AG10803 (cell line): ENCODE measurements around the gene CALR3.

Experiments used
- DNase-seq: peaks from one replicate; pipeline ENCODE4 v3.0.0; 2010; ENCODE audit warnings: low read depth
- H3K4me3 ChIP-seq: 2 replicates; pipeline ENCODE4 v1.5.1; 2011; ENCODE audit warnings: mild to moderate bottlenecking, low read length, control low read depth
- CTCF ChIP-seq: conservative IDR thresholded peaks from 2 replicates; pipeline ENCODE4 v1.5.1; 2011; ENCODE audit warnings: mild to moderate bottlenecking, low read length, control low read depth, inconsistent platforms

The CALR3 gene

GRCh38 chr19:16529466-16530144 is 33.6 kb upstream of the CALR3 start:
- DNase-seq, result no peak
- no peak overlapping the region for H3K4me3 ChIP-seq
- no peak for TF ChIP-seq CTCF

GRCh38 chr19:16527971-16528521 is 32.1 kb upstream of the CALR3 start:
- no peak for DNase-seq
- H3K4me3 ChIP-seq, result no peak overlapping the region
- TF ChIP-seq CTCF, result peak; percentile 28

GRCh38 chr19:16527334-16527935 is 31.5 kb upstream of the CALR3 start:
- no peak for TF ChIP-seq CTCF
- no peak overlapping the region for H3K4me3 ChIP-seq
- DNase-seq, result no peak

GRCh38 chr19:16525751-16526481 is 29.9 kb upstream of the CALR3 start:
- TF ChIP-seq CTCF, result no peak
- DNase-seq, result no peak
- H3K4me3 ChIP-seq, result no peak overlapping the region

GRCh38 chr19:16524991-16525734 is 29.2 kb upstream of the CALR3 start:
- no peak for DNase-seq
- TF ChIP-seq CTCF, result no peak
- no peak overlapping the region for H3K4me3 ChIP-seq

GRCh38 chr19:16522559-16523377 is 26.8 kb upstream of the CALR3 start:
- H3K4me3 ChIP-seq, result no peak overlapping the region
- TF ChIP-seq CTCF, result no peak
- no peak for DNase-seq
